Natural killer cell (primary cell): ENCODE results near the gene ZFAND2B. TPM values are rescaled to one million over a fixed set of nuclear protein-coding genes. Genes with fewer than 3 reads are reported as not detected.

Experiments used
- ATAC-seq, 3 donors: fragments of 150-1000 bp in 2 of 3; fragments of 200-7000 bp in 1 of 3; cut with Tn5 transposase; 1 replicate in 1 of 3; 2 replicates in 2 of 3; pipeline ENCODE4 v1.10.0; 2021; ENCODE audit warnings: mild to moderate bottlenecking in 2 of 3, moderate library complexity in 2 of 3
- DNase-seq, 2 donors: peaks; one replicate each; pipeline versions ENCODE4 v3.0.0 to v3.0.0-alpha.2; 2013 to 2021; ENCODE audit warnings: mixed read lengths in 1 of 2
- H3K27ac ChIP-seq: one replicate; pipeline ENCODE4 v1.5.1; 2013; ENCODE audit warnings: mild to moderate bottlenecking, low read length
- H3K27me3 ChIP-seq: one replicate; pipeline ENCODE4 v1.6.1; 2013; ENCODE audit warnings: low read length; ENCODE audit not compliant: control insufficient read depth, insufficient read depth
- H3K36me3 ChIP-seq: one replicate; pipeline ENCODE4 v1.6.1; 2013; ENCODE audit warnings: low read length; ENCODE audit not compliant: control insufficient read depth, insufficient read depth
- H3K4me1 ChIP-seq: one replicate; pipeline ENCODE4 v1.6.1; 2013; ENCODE audit warnings: low read length; ENCODE audit not compliant: control insufficient read depth, insufficient read depth
- H3K4me3 ChIP-seq: one replicate; pipeline ENCODE4 v1.5.1; 2013; ENCODE audit warnings: low read length
- H3K9me3 ChIP-seq: one replicate; pipeline ENCODE4 v1.6.1; 2013; ENCODE audit warnings: low read length; ENCODE audit not compliant: control insufficient read depth, insufficient read depth
- H3K27ac Mint-ChIP-seq, 2 donors: one replicate each; pipeline ENCODE4 v1.8.0; 2022; ENCODE audit warnings: mild to moderate bottlenecking in 2 of 2, mixed read lengths in 2 of 2, moderate library complexity in 1 of 2
- H3K27me3 Mint-ChIP-seq, 2 donors: one replicate each; pipeline ENCODE4 v1.8.0; 2022; ENCODE audit warnings: low read depth in 2 of 2, mixed read lengths in 2 of 2
- H3K36me3 Mint-ChIP-seq: one replicate; pipeline ENCODE4 v1.8.0; 2022; ENCODE audit warnings: mixed read lengths
- H3K4me1 Mint-ChIP-seq, 2 donors: one replicate each; pipeline ENCODE4 v1.8.0; 2022; ENCODE audit warnings: mixed read lengths in 2 of 2
- H3K4me3 Mint-ChIP-seq: one replicate; pipeline ENCODE4 v1.8.0; 2022; ENCODE audit warnings: mild to moderate bottlenecking, moderate library complexity, mixed read lengths
- H3K9me3 Mint-ChIP-seq, 2 donors: one replicate each; pipeline ENCODE4 v1.8.0; 2022; ENCODE audit warnings: mixed read lengths in 2 of 2
- CTCF ChIP-seq: fragments of 200-600 bp; IDR thresholded peaks from one replicate; pipeline ENCODE4 v1.8.0; 2022; ENCODE audit warnings: antibody characterized with exemption
- WGBS: methylation state at CpG from one replicate; pipeline ENCODE4 v1.1.7; 2013; ENCODE audit warnings: missing lambda C conversion rate; ENCODE audit not compliant: insufficient coverage; 5-methylcytosine and 5-hydroxymethylcytosine counted together
- intact Hi-C: fragments of 100-400 bp; cut with micrococcal nuclease; formaldehyde crosslinking; loops from one replicate; pipeline ENCODE4 v1.14.2; 2022
- total RNA-seq, 4 donors: library from RNA; stranded (reverse); fragments of 120-200 nt in 1 of 4; gene quantifications; one replicate each; pipeline versions ENCODE4 v1.2.3 to v1.2.4, GENCODE V29; 2013 to 2022

Gene ZFAND2B
- total RNA-seq, 3 donors from 2014 or later (not counting 1 experiment from before 2014, with no cell fraction given) = 67.6 to 84.0 (median 83.4) TPM

GRCh38 chr2:219225350-219225749, 18.8 kb downstream of the ZFAND2B start:
- peaks cover 7% of the 10 kb centered on the region for H3K36me3 Mint-ChIP-seq
- no peak overlapping the region for H3K4me3 Mint-ChIP-seq
- H3K9me3 Mint-ChIP-seq = no peaks in the 10 kb centered on the region

GRCh38 chr2:219228041-219228910, 21.7 kb downstream of the ZFAND2B start:
- H3K27ac Mint-ChIP-seq = peak overlapping the region; percentile 99
- TF ChIP-seq CTCF = no peak
- peak overlapping the region; percentile 88 for H3K4me3 ChIP-seq
- no peaks in the 10 kb centered on the region for H3K27me3 Mint-ChIP-seq
- H3K27me3 ChIP-seq = no peaks in the 10 kb centered on the region
- H3K36me3 ChIP-seq = peaks cover 46% of the 10 kb centered on the region
- intact Hi-C loops = loop anchor here (2.0 kb wide), 1 partner anchor 17 kb away; the partner anchor contains the start of genes GLB1L and STK16
- H3K27ac ChIP-seq = peak overlapping the region; percentile 71
- H3K9me3 ChIP-seq = no peaks in the 10 kb centered on the region
- H3K4me3 Mint-ChIP-seq = peak overlapping the region; percentile 100
- ATAC-seq (no peak), DNase-seq (no peak)
- H3K4me1 ChIP-seq = peaks cover 37% of the 10 kb centered on the region
- H3K36me3 Mint-ChIP-seq = peaks cover 9% of the 10 kb centered on the region
- 37% methylated on average over 6 of the region's 7 CpGs for WGBS
- peaks cover 31 to 54% of the 10 kb centered on the region in 2 donors for H3K4me1 Mint-ChIP-seq
- H3K9me3 Mint-ChIP-seq = no peaks in the 10 kb centered on the region

More at GRCh38 chr2:219225350-219225749, 18.8 kb downstream of the ZFAND2B start:
- H3K4me1 Mint-ChIP-seq = peaks cover 27 to 43% of the 10 kb centered on the region in 2 donors
- DNase-seq = no peak
- H3K27me3 ChIP-seq = no peaks in the 10 kb centered on the region
- H3K36me3 ChIP-seq = peaks cover 56% of the 10 kb centered on the region
- intact Hi-C loops = no loop called here
- H3K27ac Mint-ChIP-seq = peak overlapping the region in 1 of 2 donors; percentile 24
- no peaks in the 10 kb centered on the region for H3K9me3 ChIP-seq
- H3K27ac ChIP-seq = no peak overlapping the region
- TF ChIP-seq CTCF = no peak
- WGBS = 50% methylated on average over 3 of the region's 3 CpGs
- H3K27me3 Mint-ChIP-seq = no peaks in the 10 kb centered on the region
- ATAC-seq = no peak
- no peak overlapping the region for H3K4me3 ChIP-seq
- peaks cover 29% of the 10 kb centered on the region for H3K4me1 ChIP-seq

- Histone ChIP-seq H3K27ac (peak overlapping the region; percentile 71), H3K27me3 (no peaks in the 10 kb centered on the region), H3K4me1 (peaks cover 37% of the 10 kb centered on the region), H3K4me3 (peak overlapping the region; percentile 88), H3K36me3 (peaks cover 46% of the 10 kb centered on the region), H3K9me3 (no peaks in the 10 kb centered on the region)
- H3K36me3 Mint-ChIP-seq = peaks cover 14% of the 10 kb centered on the region
- no peaks in the 10 kb centered on the region for H3K9me3 Mint-ChIP-seq
- H3K27ac Mint-ChIP-seq = peak overlapping the region; percentile 99
- peaks cover 31 to 54% of the 10 kb centered on the region in 2 donors for H3K4me1 Mint-ChIP-seq
- ATAC-seq (no peak), DNase-seq (no peak)
- intact Hi-C loops = loop anchor here (1.0 to 2.0 kb wide), 6 partner anchors 10 to 66 kb away; partner anchors contain the start of genes DNAJB2, GLB1L, STK16 and TUBA4A
- TF ChIP-seq CTCF = no peak
- H3K4me3 Mint-ChIP-seq = peak overlapping the region; percentile 100
- WGBS = 1% methylated on average over 19 of the region's 19 CpGs
- no peaks in the 10 kb centered on the region for H3K27me3 Mint-ChIP-seq
Measured at GRCh38 chr2:219228911-219229304, 22.3 kb downstream of the ZFAND2B start.
